ENCODE measurements around the gene PEMT. TPM values are rescaled to one million over a fixed set of nuclear protein-coding genes. Genes with fewer than 3 reads are reported as not detected.

Gene PEMT
- total RNA-seq, 1 experiment from 2014 or later: 39.8 TPM

DNA sequence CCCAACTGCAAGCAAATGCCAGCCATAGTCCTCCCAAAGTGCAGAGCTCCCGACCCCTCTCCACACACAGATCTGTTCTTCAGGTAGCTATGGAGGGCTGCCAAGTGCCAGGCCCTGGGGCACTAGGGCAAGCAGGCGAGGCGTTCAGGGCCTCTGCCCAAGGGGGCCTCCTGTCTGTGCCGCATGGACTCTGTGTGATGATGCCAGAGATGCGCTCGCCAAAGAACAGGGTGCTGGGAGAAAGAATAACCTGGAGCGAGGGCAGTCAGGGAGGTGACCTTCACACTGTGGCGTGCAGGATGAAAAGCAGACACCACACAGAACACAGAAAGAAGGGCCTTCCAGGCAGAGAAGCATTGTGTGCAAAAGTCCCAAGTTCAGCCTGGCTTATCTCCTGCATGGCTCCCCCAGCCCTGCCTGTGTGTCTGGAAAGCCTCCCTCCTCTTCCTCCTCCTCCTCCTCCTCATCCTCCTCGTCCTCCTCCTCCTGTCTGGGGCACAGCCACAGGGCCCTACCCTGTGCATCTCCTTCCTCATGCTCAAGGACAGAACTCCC, 44.2 kb downstream of the PEMT start:
- Histone ChIP-seq H3K27ac (ENCODE audit: low read depth, low read length, poor library complexity, severe bottlenecking) (no peak overlapping the region), H3K4me3 (ENCODE audit: low read depth, low read length, poor library complexity, severe bottlenecking) (no peak overlapping the region), H3K27me3 (replicated peaks; ENCODE audit: insufficient read depth, low read depth, low read length, poor library complexity) (no peaks in the 10 kb centered on the region), H3K36me3 (ENCODE audit: insufficient read depth, low read length, poor library complexity, severe bottlenecking) (no peaks in the 10 kb centered on the region), H3K9me3 (ENCODE audit: low read depth, low read length, poor library complexity, severe bottlenecking) (no peaks in the 10 kb centered on the region), H3K4me1 (ENCODE audit: insufficient read depth, low read length, poor library complexity, severe bottlenecking) (no peaks in the 10 kb centered on the region)
- TF ChIP-seq EZH2 (IDR thresholded peaks at IDR 0.05; ENCODE audit: borderline replicate concordance, low read depth, low read length, poor library complexity, severe bottlenecking) (no peak), CTCF (conservative IDR thresholded peaks at IDR 0.05; ENCODE audit: low read depth, low read length) (no peak)
- ChIA-PET CTCF (no interaction called here), POLR2A (ENCODE audit: low non-redundant PET) (no interaction called here)
- intact Hi-C loops (cut with micrococcal nuclease; ENCODE audit: unreplicated experiment): no loop called here
- no peak for DNase-seq (ENCODE audit: low spot score)
- no TSS peak for BruUV-seq (replicated peaks)

DNA sequence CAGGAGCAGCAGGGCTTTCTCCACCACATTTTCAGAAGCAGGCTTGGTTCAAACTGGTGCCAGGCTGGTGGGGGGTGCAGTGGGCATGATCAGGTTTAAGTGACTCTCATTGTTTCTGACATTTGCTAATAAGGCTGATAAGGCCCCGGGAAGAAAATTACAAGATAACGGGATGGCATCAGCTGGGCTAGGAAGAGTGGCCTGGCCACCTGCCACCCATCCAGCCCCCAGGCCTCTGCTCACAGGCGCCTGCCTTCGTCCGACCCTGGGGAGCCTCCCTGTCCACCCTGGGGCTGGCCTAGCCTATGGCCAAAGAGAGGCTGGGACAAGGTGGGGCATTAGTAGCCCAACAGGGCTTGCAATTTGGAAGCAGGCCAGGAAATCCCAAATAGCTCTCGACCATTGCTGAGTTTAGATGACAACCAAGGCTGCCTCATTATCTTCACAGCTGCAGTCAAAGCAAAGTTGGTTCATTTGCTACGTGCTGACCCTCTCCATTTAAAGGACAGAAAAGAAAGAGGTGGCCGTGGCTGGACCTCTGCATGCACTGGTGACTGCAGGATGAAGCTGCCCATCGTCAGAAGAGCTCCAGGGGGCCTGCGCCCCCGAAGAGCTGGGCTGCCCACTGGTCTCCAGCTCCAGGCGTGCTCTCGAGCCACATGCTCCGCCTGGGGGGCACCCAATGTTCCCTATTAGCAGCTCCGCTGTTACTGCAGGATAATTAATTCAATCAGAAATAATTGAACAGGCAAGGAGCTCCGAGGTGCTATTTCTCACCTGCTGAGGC, 44.9 kb downstream of the PEMT start:
- POLR2A ChIA-PET (ENCODE audit: low non-redundant PET): no interaction called here
- intact Hi-C loops (cut with micrococcal nuclease; ENCODE audit: unreplicated experiment): no loop called here

DNA sequence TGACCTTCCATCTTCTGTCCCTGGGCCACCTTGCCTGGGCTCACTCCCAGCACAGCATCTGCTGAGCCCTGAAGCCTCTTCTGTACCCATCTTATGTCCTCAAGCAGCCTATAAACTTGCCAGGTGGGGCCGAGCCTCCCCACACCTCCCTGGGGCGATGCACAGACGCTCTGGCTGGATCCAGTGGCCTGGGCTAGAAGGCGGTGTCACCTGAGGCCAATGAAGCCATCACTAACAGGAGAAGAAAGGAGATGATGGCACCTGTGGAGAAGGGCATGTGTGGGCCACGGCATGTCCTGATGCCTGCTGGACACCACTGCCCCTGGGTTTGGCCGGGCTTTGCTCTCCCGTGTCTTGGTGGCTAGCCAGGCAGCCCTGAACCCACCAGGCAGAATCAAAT, 45.5 kb downstream of the PEMT start:
- ChIA-PET POLR2A (ENCODE audit: low non-redundant PET) (no interaction called here), CTCF (no interaction called here)
- BruUV-seq (replicated peaks): no TSS peak
- no peak for DNase-seq (ENCODE audit: low spot score)
- intact Hi-C loops (cut with micrococcal nuclease; ENCODE audit: unreplicated experiment): no loop called here
- H3K36me3 ChIP-seq (ENCODE audit: insufficient read depth, low read length, poor library complexity, severe bottlenecking): no peaks in the 10 kb centered on the region
- H3K4me3 ChIP-seq (ENCODE audit: low read depth, low read length, poor library complexity, severe bottlenecking): no peak overlapping the region
- H3K27me3 ChIP-seq (replicated peaks; ENCODE audit: insufficient read depth, low read depth, low read length, poor library complexity): no peaks in the 10 kb centered on the region
- no peak overlapping the region for H3K27ac ChIP-seq (ENCODE audit: low read depth, low read length, poor library complexity, severe bottlenecking)
- TF ChIP-seq CTCF (conservative IDR thresholded peaks at IDR 0.05; ENCODE audit: low read depth, low read length): no peak
- no peak for TF ChIP-seq EZH2 (IDR thresholded peaks at IDR 0.05; ENCODE audit: borderline replicate concordance, low read depth, low read length, poor library complexity, severe bottlenecking)
- no peaks in the 10 kb centered on the region for H3K9me3 ChIP-seq (ENCODE audit: low read depth, low read length, poor library complexity, severe bottlenecking)
- no peaks in the 10 kb centered on the region for H3K4me1 ChIP-seq (ENCODE audit: insufficient read depth, low read length, poor library complexity, severe bottlenecking)

More for the DNA sequence above, 44.9 kb downstream of the PEMT start:
- no TSS peak for BruUV-seq (replicated peaks)
- TF ChIP-seq EZH2 (IDR thresholded peaks at IDR 0.05; ENCODE audit: borderline replicate concordance, low read depth, low read length, poor library complexity, severe bottlenecking) (no peak), CTCF (conservative IDR thresholded peaks at IDR 0.05; ENCODE audit: low read depth, low read length) (no peak)
- H3K9me3 ChIP-seq (ENCODE audit: low read depth, low read length, poor library complexity, severe bottlenecking): no peaks in the 10 kb centered on the region
- H3K36me3 ChIP-seq (ENCODE audit: insufficient read depth, low read length, poor library complexity, severe bottlenecking): no peaks in the 10 kb centered on the region
- no peak for DNase-seq (ENCODE audit: low spot score)
- H3K4me1 ChIP-seq (ENCODE audit: insufficient read depth, low read length, poor library complexity, severe bottlenecking): no peaks in the 10 kb centered on the region
- no peaks in the 10 kb centered on the region for H3K27me3 ChIP-seq (replicated peaks; ENCODE audit: insufficient read depth, low read depth, low read length, poor library complexity)
- H3K27ac ChIP-seq (ENCODE audit: low read depth, low read length, poor library complexity, severe bottlenecking): no peak overlapping the region
- CTCF ChIA-PET: no interaction called here
- H3K4me3 ChIP-seq (ENCODE audit: low read depth, low read length, poor library complexity, severe bottlenecking): no peak overlapping the region

All from A673 (cell line).